ENCODE data around the gene DPP6.

DPP6 gene

GRCh38 chr7:154746571-154747360, 694.6 kb downstream of the DPP6 start:
- H3K9ac ChIP-seq: no peak overlapping the region
- no peaks in the 10 kb centered on the region; the same call in 1 of the 2 replicates for H3K27me3 ChIP-seq (ENCODE audit: insufficient read depth, low read depth)
- no peak overlapping the region for H3K4me3 ChIP-seq (IDR thresholded peaks at IDR 0.05; ENCODE audit: insufficient read depth, low read depth, low read length)
- no peak for TF ChIP-seq CTCF (conservative IDR thresholded peaks at IDR 0.05; ENCODE audit: low read depth, low read length)
- no peaks in the 10 kb centered on the region for H3K79me2 ChIP-seq (ENCODE audit: insufficient read depth, low read depth)
- no peaks in the 10 kb centered on the region for H3K4me1 ChIP-seq (ENCODE audit: low read depth, poor library complexity, severe bottlenecking)
- H3K27ac ChIP-seq: no peak overlapping the region
- no peak overlapping the region for H2AFZ ChIP-seq (ENCODE audit: low read depth)
- H3K4me2 ChIP-seq: no peak overlapping the region
- no peaks in the 10 kb centered on the region for H4K20me1 ChIP-seq (ENCODE audit: insufficient read depth)
- H3K36me3 ChIP-seq (ENCODE audit: insufficient read depth): no peaks in the 10 kb centered on the region

- Histone ChIP-seq H3K79me2 (ENCODE audit: insufficient read depth, low read depth) (no peaks in the 10 kb centered on the region), H3K27ac (no peak overlapping the region), H3K27me3 (ENCODE audit: insufficient read depth, low read depth) (no peaks in the 10 kb centered on the region; the same call in 1 of the 2 replicates), H4K20me1 (ENCODE audit: insufficient read depth) (no peaks in the 10 kb centered on the region), H3K9ac (no peak overlapping the region), H3K36me3 (ENCODE audit: insufficient read depth) (no peaks in the 10 kb centered on the region), H3K4me3 (IDR thresholded peaks at IDR 0.05; ENCODE audit: insufficient read depth, low read depth, low read length) (no peak overlapping the region), H3K4me1 (ENCODE audit: low read depth, poor library complexity, severe bottlenecking) (no peaks in the 10 kb centered on the region), H3K4me2 (no peak overlapping the region), H2AFZ (ENCODE audit: low read depth) (no peak overlapping the region)
- TF ChIP-seq CTCF (conservative IDR thresholded peaks at IDR 0.05; ENCODE audit: low read depth, low read length): no peak
Observed at GRCh38 chr7:154748089-154748786, 696.0 kb downstream of the DPP6 start.

GRCh38 chr7:154750353-154750801, 698.2 kb downstream of the DPP6 start:
- no peaks in the 10 kb centered on the region for H4K20me1 ChIP-seq (ENCODE audit: insufficient read depth)

GRCh38 chr7:154753226-154753625, 701.0 kb downstream of the DPP6 start:
- H2AFZ ChIP-seq (ENCODE audit: low read depth): no peak overlapping the region
- no peak for TF ChIP-seq CTCF (conservative IDR thresholded peaks at IDR 0.05; ENCODE audit: low read depth, low read length)
- no peaks in the 10 kb centered on the region; the same call in 1 of the 2 replicates for H3K27me3 ChIP-seq (ENCODE audit: insufficient read depth, low read depth)
- no peak overlapping the region for H3K4me3 ChIP-seq (IDR thresholded peaks at IDR 0.05; ENCODE audit: insufficient read depth, low read depth, low read length)
- H3K27ac ChIP-seq: no peak overlapping the region
- no peaks in the 10 kb centered on the region for H3K36me3 ChIP-seq (ENCODE audit: insufficient read depth)
- H3K79me2 ChIP-seq (ENCODE audit: insufficient read depth, low read depth): no peaks in the 10 kb centered on the region
- H4K20me1 ChIP-seq (ENCODE audit: insufficient read depth): no peaks in the 10 kb centered on the region
- H3K9ac ChIP-seq: no peak overlapping the region
- H3K4me2 ChIP-seq: no peak overlapping the region
- no peaks in the 10 kb centered on the region for H3K4me1 ChIP-seq (ENCODE audit: low read depth, poor library complexity, severe bottlenecking)

More at GRCh38 chr7:154750353-154750801, 698.2 kb downstream of the DPP6 start:
- Histone ChIP-seq H3K4me2 (no peak overlapping the region), H3K36me3 (ENCODE audit: insufficient read depth) (no peaks in the 10 kb centered on the region), H3K79me2 (ENCODE audit: insufficient read depth, low read depth) (no peaks in the 10 kb centered on the region), H3K27ac (no peak overlapping the region), H3K4me1 (ENCODE audit: low read depth, poor library complexity, severe bottlenecking) (no peaks in the 10 kb centered on the region), H3K9ac (no peak overlapping the region), H3K4me3 (IDR thresholded peaks at IDR 0.05; ENCODE audit: insufficient read depth, low read depth, low read length) (no peak overlapping the region), H2AFZ (ENCODE audit: low read depth) (no peak overlapping the region), H3K27me3 (ENCODE audit: insufficient read depth, low read depth) (no peaks in the 10 kb centered on the region; the same call in 1 of the 2 replicates)
- no peak for TF ChIP-seq CTCF (conservative IDR thresholded peaks at IDR 0.05; ENCODE audit: low read depth, low read length)
